Cardiac fibroblast (primary cell): ENCODE data around the gene IRAK1.

Source experiments
- DNase-seq, 2 donors: peaks; one replicate each; pipeline versions ENCODE4 v3.0.0 to v3.0.0-alpha.2; 2010; ENCODE audit warnings: low read depth in 2 of 2
- H3K4me3 ChIP-seq, 2 donors: replicated peaks in 1 of 2; 1 replicate in 1 of 2; 2 replicates in 1 of 2; pipeline ENCODE4 v1.5.1; 2011; ENCODE audit warnings: low read depth in 2 of 2, low read length in 2 of 2, mild to moderate bottlenecking in 2 of 2, moderate library complexity in 1 of 2
- TF ChIP-seq, protein P1 (sequence below): IDR thresholded peaks from one replicate; pipeline ENCODE4 v1.5.1; 2011; ENCODE audit warnings: low read depth, mild to moderate bottlenecking, low read length, inconsistent platforms

The IRAK1 gene

DNA sequence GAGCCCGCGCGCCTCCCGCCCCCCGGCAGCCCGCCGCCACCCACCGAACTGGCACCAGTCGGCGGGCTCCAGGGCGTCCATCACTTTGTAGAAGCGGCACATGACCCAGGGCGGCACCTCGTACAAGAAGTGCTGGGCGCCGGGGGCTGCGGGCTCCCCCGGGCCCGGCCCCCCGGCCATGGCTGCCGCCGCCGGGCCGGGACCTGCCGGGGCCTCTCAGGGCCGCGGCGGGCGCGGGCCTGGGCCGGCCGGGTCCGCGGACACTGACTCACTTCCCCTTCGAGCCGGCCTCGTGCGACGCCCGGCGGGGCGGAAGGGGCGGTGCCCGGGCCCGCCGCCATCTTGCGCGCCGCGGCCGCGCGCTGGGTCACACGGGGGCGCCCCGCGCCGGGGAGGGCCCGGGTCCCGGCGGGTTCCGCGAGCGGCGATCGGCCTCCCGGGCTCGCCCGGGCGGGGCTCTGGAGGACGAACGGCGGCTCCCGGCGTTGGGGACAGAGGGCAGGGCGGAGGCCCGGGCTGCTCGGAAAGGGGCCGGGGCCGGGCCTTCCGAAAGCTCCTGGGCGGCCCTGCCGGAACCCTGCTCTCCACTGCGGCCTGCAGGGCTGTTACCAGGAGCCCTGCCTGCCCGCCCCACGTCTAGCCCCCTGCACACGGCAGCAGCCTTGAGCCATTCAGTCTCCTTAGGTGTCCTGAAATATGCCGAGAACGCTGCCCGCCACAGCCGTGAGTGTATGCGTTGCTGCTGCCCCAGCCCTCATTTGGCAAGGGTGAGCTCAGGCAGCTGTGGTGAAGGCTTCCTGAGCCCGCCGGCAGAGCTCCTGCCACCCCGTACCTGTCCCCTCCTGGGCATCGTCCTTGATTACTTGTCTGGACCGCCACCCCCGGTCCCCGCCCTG lies at the start of gene IRAK1:
TSS of gene IRAK1 (minus strand) at position 270 of the 896 bp plus-strand sequence. CDS start at position 180, 90 bp downstream.
- TF ChIP-seq, protein P1, sequence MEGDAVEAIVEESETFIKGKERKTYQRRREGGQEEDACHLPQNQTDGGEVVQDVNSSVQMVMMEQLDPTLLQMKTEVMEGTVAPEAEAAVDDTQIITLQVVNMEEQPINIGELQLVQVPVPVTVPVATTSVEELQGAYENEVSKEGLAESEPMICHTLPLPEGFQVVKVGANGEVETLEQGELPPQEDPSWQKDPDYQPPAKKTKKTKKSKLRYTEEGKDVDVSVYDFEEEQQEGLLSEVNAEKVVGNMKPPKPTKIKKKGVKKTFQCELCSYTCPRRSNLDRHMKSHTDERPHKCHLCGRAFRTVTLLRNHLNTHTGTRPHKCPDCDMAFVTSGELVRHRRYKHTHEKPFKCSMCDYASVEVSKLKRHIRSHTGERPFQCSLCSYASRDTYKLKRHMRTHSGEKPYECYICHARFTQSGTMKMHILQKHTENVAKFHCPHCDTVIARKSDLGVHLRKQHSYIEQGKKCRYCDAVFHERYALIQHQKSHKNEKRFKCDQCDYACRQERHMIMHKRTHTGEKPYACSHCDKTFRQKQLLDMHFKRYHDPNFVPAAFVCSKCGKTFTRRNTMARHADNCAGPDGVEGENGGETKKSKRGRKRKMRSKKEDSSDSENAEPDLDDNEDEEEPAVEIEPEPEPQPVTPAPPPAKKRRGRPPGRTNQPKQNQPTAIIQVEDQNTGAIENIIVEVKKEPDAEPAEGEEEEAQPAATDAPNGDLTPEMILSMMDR: no peak
- peak within 1 kb of the TSS; percentile 51 to 61 for H3K4me3 ChIP-seq
- peak; percentile 47 to 69 for DNase-seq

DNA sequence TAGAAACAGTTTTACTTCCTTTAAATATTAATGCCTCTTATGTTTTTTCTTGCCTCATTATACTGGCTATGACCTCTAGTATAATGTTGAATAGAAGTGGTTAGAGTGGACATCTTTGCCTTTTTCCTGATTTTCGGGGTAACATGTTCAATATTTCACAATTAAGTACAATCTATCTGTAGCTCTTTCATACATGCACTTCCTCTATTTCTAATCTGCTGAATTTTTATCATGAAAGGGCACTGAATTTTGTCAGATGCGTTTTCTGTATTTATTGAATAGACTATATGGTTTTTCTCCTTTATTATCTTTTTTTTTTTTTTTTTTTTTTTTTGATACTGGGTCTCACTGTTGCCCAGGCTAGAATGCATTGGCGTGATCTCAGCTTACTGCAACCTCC lies 48.9 kb upstream of the IRAK1 start:
- no peak overlapping the region for H3K4me3 ChIP-seq
- DNase-seq: no peak
- TF ChIP-seq, protein P1: no peak

DNA sequence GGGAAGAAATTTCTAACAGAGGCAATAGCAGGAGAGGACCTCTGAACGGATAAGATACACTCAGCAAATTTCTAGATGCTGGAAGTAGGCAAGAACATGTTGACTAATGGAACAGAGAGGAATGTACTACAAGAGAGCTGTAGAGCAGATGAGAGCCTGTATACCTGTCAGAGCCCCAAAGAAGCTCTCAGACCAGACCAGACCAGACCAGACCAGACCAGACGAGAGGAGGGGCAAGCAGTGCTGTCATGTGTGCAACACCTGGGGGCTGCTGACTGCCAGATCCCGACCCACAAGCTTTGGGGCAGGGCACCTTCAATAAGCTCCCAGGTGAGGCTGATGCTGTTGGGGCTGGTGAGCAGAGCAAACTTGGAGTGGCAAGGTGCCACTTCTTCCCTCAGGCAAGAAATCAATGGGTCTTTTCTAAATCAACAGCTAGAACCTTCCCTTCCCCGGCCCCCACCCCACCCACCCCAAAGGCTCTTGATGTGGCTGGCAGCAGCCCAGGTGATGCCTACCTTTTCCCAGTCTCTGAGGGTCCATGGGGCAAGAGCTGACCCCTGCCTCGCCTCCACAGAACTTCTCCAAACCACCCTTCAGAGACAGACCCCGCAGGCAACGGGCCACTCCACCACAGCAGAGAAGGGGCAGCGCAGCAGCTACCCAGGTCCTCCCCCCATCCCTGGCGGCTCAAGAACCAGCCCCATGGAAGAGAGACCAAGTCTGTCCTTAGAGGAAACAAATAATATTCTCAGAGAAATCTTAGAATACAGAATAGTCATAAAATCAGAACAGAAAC lies 45.1 kb upstream of the IRAK1 start:
- no peak for DNase-seq
- no peak overlapping the region for H3K4me3 ChIP-seq

DNA sequence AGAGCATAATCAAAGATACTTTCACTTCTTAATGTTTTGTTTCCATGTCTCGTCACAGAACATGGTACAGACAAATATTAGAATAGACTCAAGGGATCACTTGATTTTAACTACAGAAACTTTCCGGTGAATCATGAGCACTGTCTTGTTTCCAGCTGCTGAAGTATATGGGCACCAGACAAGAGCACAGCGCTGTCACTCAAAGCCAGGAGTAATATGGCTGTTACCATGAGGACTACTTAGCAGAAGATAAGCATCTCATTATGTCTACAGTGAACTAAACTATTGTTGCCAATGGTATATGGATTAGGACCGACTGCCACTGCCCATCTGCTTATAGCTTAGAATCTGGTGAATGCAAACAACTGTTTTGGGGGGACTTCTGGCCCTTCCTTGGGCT lies 43.5 kb upstream of the IRAK1 start:
- TF ChIP-seq, protein P1: no peak
- no peak overlapping the region for H3K4me3 ChIP-seq
- DNase-seq: no peak

More for the DNA sequence above, 45.1 kb upstream of the IRAK1 start:
- TF ChIP-seq, protein P1: no peak

DNA sequence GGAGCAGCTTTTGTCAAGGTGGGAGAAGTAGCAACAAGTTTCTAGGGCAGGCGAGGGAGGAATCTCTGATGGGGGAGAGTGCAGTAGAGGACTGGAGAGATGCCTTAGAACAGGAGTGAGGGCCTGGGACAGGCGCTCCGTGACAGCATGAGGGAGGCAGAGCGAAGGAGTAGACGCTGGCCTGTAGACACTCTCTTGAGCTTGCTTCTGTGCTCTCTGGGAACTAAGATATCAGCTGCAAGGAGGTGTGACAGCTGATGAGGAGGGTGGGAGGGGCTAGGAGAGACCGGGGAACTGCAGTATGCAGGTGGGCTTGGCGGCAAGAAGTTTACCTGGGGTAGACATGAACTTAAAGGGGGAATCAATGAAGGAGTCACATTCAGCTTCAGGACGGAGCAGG lies 42.1 kb upstream of the IRAK1 start:
- H3K4me3 ChIP-seq: no peak overlapping the region
- DNase-seq: no peak
- TF ChIP-seq, protein P1: no peak

DNA sequence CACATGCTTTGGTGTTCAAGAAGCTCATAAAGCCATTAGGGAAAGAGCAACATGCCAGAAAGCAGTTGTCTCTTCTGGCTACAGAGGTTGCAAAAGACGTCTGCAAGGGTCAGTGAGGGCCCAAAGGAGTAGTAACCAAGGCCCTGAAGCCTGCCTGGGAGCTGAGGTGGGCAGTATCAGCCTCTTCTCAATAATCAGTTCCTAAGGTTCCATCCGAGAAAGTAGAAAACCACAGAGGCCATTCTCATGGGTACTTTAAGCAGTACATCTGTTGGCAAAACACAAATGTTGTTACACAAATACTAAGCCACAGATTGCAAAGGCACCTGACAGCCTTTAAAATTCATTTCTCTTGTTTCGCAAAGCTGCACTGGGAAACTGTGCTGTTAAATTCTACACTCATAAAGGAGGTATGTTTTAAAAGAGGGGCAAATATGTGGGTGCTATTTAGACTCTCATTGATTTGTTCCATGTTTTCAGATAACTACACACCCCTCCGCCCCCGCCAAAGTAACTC lies 40.1 kb upstream of the IRAK1 start:
- TF ChIP-seq, protein P1: no peak

More for the DNA sequence above, 40.1 kb upstream of the IRAK1 start:
- H3K4me3 ChIP-seq: no peak overlapping the region
- DNase-seq: no peak
